Heart left ventricle (tissue), 13 donors: ENCODE data around the gene GALNT2.

ENCODE experiments used
- POLR2A ChIP-seq, 2 donors: fragments of 450-650 bp; IDR thresholded peaks; one replicate each; pipeline ENCODE4 v1.6.1; 2017; ENCODE audit warnings: antibody characterized with exemption in 2 of 2, mild to moderate bottlenecking in 2 of 2, moderate library complexity in 2 of 2
- TF ChIP-seq, protein P1 (sequence below), 12 donors: fragments of 200-600 bp; sonication (generic) in 4 of 12; IDR thresholded peaks; one replicate each; pipeline versions ENCODE4 v1.5.0 to v1.8.0; 2018 to 2022; ENCODE audit warnings: antibody characterized with exemption in 12 of 12, mild to moderate bottlenecking in 5 of 12
- donor health status: ischemic (EF 13 %, LVEDD 7.1; RV severe dilation, severe dysfunction).
- donor health status: DM: no; HTN: yes; CAD: no.
- donor health status: DM: no; HTN: no; CAD: no.
- donor health status: ischemic (EF 25% LVEDD 6.9; RV normal size, moderate dysfunction).
- donor health status: ischemic (EF 25% LVEDD 5.7; RV mildly dilated, moderate dysfunction).
- donor health status: ischemic (EF 35%, LVEDD 5.7; RV mildly dilated, moderate dysfunction).
- donor health status: nonischemic (EF 11% LVEDD 7.7; RV severe dilation, severe dysfunction).
- donor health status: DM: yes; HTN: yes; CAD: no.
- donor health status: PGD.
- donor health status: ischemic (EF 29% LVEDD 5.4; RV normal size, mild dysfunction).
- donor health status: nonischemic (EF 23%, LVEDD 6.1; RV moderate dilation, normal function).

DNA sequence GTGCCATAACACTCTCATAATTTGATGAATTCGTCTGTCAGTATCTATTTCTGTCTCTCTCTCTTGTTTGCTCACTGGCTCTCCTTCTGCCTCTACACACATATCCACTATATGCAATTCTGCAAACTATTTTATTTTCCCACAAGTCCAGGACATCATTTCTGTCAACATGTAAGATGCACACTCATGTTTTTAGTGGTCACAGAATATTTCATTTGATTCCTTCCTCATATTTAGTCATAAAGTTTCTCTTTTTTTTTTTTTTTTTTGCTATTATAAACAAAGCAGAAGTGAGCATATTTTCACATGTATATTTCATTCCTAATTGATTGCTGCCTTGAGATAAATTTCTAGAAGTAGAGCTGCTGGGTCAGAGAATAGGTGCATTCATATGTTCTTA lies 193.8 kb downstream of the GALNT2 start:
- no peak for TF ChIP-seq POLR2A (IDR thresholded peaks at IDR 0.05)
- TF ChIP-seq, protein P1, sequence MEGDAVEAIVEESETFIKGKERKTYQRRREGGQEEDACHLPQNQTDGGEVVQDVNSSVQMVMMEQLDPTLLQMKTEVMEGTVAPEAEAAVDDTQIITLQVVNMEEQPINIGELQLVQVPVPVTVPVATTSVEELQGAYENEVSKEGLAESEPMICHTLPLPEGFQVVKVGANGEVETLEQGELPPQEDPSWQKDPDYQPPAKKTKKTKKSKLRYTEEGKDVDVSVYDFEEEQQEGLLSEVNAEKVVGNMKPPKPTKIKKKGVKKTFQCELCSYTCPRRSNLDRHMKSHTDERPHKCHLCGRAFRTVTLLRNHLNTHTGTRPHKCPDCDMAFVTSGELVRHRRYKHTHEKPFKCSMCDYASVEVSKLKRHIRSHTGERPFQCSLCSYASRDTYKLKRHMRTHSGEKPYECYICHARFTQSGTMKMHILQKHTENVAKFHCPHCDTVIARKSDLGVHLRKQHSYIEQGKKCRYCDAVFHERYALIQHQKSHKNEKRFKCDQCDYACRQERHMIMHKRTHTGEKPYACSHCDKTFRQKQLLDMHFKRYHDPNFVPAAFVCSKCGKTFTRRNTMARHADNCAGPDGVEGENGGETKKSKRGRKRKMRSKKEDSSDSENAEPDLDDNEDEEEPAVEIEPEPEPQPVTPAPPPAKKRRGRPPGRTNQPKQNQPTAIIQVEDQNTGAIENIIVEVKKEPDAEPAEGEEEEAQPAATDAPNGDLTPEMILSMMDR (IDR thresholded peaks at IDR 0.05): no peak
